T follicular helper cell (primary cell): ENCODE results near the gene FLNC.

Source experiments
- DNase-seq: peaks from one replicate; pipeline ENCODE4 v3.0.0-alpha.2; 2020; ENCODE audit warnings: low read depth

FLNC gene

DNA sequence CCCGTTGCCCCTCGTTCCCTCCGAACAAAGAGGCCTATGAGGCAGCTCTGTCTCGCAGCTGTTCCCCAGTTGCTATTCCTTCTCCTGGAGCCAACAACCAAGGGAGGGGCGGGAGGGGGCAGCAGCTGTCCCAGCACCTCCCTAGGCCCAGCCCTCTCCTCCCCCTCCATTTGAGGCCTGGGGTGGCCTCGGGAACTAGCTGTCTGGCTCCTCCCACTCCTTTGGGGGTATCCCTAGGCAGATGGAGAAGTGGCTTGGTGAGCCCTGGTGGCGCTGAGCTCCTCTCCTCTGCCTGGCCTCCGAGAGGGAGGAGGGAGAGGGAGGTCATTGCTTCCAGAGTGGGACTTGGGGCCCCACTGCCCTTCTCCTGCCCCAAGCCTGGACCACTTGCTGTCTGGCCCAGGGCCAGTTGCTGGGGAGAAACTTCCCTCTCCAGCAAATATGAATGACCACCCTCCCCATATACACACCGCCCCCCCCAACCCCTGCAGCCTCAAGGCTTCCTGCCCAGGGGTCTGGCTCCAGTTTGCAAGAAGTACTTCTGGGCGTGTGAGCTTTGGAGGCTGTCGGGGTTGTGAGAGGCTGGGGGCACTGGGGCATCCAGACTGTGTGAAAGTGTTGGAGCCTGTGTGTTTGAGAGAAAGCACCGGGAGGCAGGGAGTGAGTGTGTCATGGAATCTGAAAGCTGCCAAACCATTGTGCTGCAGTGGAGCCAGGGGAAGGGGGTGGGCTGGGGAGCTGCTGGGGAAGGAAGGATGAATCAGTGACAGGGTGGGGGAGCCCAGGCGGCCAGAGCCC lies 3.1 kb downstream of the FLNC start:
- DNase-seq = no peak

- DNase-seq = no peak
Measured at GRCh38 chr7:128833946-128834325, 3.7 kb downstream of the FLNC start.

DNA sequence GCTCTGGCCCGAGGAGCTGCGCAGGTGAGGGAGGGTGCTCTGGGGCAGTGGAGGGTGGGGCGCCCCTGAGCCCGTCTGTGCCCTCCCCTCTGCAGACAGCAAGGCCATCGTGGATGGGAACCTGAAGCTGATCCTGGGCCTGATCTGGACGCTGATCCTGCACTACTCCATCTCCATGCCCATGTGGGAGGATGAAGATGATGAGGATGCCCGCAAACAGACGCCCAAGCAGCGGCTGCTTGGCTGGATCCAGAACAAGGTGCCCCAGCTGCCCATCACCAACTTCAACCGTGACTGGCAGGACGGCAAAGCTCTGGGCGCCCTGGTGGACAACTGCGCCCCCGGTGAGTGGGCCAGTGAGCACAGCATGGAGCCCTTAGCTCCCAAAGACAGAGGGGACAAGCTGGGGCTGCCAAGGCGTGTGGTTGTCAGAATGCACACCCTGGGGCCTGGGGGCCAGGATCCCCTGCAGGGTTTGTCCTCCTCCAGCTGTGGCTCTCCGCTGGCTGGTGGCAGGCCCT lies 5.1 kb downstream of the FLNC start:
- no peak for DNase-seq

DNA sequence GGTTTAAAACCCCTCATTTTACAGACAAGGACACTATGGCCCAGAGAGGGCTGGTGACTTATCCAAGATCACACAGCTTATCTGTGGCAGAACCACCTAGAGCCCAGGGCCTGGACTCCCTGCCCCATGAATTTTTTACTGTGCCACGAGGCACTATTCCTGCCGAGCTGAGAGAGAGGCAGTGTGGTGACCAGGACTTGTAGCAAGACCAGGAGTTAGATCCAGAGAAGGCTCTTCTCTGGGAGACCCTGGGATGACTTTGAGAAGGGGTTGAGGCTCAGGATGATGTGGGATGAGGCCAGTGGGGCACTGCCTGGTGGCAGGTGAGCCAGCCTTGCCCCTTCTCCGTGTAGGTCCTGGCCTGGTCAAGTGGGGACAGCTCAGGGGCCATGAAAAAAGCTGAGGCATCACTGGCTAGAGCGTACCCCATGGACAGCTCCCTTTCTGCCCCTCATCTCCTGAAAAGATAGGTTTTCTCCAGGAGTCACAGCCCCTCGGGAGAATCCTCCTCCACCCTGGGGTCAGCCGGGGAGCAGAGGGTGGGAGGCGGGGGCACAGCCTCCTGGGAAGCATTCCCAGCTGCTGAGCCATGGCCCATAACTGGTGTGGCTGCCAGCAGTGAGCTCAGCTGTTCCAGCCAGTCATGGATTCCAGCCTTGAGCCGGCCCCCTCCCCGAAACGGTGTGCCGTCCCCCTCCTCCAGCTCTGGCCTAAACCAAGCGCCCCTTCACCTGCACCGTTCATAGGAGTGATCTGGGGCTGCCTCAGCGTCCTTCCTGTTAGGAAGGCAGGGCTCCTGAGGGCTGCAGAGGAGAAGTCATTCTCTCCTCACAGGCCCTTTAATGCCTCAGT lies 5.8 kb downstream of the FLNC start:
- DNase-seq = no peak

DNA sequence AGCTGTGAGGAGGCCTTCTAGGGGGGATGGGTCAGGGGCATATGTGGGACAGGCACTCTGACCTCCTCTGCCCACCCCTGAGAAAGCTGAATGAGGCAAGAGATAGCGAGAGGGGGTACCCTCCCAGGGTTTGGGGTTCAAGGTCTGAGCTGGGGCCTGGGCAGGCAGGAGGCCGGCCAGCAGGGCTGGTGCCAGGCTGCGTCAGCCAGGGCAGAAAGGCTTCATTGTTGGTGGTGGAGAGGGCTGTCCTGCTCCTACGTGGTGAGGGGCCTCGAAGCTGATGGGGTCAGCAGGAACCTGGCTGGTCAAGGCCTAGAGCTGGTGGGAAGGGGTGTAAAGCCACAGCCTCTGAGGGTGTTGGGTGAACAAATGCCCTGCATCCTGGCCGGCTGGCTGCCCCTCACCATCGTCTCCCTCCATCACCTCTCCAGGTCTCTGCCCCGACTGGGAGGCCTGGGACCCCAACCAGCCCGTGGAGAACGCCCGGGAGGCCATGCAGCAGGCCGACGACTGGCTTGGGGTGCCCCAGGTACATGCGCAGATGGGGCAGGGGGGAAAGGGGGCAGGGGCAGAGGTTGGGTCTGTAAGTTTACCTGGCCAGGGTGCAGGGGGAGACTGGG lies 6.6 kb downstream of the FLNC start:
- no peak for DNase-seq

DNA sequence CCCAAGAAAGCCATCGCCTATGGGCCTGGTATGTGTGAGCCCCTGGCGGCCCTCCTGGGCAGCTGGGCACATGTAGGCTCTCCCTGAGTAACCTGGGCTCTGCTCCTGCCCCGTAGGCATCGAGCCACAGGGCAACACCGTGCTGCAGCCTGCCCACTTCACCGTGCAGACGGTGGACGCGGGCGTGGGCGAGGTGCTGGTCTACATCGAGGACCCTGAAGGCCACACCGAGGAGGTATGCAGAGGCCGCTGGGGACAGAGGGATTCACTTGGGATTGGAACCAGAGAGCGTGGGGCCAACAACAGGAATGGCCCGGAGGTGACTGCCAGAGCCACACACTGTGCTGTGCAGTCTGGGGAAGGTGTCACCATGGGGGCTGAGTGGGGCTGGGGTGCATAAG lies 7.3 kb downstream of the FLNC start:
- no peak for DNase-seq

DNA sequence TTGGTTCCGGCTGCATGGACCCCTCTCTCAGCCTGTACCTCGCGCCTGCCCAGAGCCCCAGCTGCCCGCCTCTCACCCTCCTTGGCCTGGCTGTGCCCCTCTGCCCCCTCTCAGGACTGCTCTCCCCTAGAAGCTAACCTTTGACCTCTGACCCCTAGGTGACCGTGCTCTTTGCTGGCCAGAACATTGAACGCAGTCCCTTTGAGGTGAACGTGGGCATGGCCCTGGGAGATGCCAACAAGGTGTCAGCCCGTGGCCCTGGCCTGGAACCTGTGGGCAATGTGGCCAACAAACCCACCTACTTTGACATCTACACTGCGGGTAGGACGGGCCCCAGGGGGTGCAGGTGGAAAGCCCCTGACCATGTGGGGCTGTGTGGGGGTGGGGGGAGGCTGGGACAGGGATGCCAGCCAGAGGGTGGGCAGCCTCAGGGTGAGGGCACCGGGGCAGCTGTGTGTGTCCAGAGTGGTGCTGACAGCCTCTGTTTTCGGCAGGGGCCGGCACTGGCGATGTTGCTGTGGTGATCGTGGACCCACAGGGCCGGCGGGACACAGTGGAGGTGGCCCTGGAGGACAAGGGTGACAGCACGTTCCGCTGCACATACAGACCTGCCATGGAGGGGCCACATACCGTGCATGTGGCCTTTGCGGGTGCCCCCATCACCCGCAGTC lies 8.0 kb downstream of the FLNC start:
- DNase-seq = no peak

DNA sequence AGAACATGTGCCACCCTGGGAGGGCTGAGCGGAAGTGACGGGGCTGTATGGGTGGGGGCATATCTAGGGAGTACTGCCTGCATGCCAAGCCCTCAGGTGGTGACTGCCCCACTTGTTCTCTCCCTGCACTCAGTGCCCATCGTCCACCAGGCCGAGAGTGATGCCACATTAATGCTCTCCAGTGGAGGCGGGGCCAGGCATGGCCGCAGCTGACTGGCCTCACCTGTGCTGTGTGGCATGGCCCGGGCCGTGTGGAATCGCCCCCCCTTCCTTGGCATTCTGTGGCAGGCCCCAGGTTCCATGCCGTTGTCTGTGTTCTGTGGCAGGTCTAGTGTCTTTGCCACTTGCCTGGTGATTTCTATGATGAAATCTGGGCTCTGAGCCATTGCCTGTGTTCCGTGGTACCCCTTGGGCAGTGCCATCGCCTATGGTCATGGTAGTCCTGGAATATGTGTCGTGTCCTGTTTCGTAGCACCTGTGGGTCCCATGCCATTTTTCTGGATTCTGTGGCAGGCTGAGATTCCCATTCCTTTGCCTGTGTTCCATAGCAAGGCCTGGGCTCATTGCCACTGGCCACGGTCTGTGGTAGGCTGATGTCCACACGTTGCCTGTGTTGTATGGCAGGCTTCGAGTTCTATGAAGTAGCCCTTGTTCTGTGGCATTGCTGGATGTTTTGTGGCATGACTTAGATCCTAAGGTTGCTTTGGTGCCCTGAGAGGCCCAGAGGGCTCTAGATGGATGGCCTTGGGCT lies 8.9 kb downstream of the FLNC start:
- DNase-seq = no peak

DNA sequence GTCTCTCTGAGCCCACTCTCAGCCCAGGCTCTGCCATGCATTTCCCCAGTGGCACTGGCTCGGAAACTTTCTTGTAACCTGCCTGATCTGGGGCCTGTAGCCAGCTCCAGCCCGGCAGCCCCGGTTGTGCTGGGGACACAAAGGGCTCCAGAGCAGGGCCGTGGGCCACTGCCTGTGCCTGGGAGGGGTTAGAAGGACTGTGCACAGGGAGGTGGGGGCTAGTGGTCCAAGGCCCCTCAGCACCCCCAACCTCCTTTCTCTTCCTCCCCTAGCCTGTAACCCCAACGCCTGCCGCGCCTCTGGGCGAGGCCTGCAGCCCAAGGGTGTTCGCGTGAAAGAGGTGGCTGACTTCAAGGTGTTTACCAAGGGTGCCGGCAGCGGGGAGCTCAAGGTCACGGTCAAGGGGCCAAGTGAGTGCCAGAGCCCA lies 9.6 kb downstream of the FLNC start:
- DNase-seq = no peak

DNA sequence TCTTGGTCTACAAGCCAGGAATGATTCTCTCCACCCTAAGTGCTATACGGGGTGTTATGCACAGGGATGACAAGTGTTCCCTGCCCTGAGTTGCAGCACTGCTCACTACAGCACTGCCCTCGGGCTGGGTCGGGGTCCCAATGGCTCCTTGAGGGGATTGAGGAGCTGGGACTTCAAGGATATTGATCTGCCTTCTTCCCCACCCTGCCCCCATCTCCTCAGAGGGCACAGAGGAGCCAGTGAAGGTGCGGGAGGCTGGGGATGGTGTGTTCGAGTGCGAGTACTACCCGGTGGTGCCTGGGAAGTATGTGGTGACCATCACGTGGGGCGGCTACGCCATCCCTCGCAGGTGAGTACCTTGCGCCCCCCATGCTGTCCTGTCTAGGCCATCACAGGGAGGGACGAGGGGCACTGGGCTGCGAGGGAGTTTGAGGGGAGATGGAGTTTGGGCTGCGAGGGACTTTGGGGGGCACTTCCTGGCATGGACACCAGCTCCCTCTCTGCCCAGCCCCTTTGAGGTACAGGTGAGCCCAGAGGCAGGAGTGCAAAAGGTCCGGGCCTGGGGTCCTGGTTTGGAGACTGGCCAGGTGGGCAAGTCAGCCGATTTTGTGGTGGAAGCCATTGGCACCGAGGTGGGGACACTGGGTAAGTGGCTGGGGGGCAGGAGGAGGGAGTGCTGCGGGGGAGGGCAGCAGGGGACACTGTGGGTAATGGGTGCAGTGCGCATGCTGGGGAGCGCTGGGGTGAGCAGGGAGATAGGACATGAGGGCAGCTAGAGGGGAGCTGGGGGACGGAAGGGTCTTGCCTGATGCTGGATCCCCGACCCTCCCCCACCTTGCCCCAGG lies 10.3 kb downstream of the FLNC start:
- DNase-seq = no peak

GRCh38 chr7:128841171-128841690 lies 11.0 kb downstream of the FLNC start:
- peak; percentile 19 for DNase-seq

DNA sequence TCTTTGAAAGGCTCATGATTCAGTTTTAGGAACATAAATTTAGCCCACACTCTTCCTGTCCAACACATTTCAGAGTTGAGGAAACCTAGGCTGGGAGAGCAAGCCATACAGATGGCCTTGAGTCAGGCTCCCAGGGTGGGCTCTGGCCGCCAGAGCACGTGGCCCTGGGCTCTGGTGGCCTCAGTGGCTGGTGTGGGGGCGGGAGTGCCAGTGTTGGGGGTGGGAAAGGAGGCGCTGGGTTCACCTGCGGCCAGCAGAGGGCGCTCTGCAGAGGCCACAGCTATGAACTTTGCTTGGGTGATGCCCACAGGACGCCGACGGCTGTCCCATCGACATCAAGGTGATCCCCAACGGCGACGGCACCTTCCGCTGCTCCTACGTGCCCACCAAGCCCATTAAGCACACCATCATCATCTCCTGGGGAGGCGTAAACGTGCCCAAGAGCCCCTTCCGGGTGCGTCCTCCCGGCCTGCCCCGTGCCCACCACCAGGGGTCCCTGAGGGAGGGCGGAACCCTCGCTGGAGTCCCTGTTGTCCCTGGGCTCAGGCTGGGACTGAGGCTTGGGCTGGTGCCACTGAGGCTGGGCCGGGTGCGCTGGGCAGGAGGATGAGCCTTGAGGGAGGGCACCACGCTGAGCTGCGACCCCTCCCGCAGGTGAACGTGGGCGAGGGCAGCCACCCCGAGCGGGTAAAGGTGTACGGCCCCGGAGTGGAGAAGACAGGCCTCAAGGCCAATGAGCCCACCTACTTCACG lies 11.9 kb downstream of the FLNC start:
- peak; percentile 20 for DNase-seq

- no peak for DNase-seq
Measured at GRCh38 chr7:128842674-128843641, 12.8 kb downstream of the FLNC start.

DNA sequence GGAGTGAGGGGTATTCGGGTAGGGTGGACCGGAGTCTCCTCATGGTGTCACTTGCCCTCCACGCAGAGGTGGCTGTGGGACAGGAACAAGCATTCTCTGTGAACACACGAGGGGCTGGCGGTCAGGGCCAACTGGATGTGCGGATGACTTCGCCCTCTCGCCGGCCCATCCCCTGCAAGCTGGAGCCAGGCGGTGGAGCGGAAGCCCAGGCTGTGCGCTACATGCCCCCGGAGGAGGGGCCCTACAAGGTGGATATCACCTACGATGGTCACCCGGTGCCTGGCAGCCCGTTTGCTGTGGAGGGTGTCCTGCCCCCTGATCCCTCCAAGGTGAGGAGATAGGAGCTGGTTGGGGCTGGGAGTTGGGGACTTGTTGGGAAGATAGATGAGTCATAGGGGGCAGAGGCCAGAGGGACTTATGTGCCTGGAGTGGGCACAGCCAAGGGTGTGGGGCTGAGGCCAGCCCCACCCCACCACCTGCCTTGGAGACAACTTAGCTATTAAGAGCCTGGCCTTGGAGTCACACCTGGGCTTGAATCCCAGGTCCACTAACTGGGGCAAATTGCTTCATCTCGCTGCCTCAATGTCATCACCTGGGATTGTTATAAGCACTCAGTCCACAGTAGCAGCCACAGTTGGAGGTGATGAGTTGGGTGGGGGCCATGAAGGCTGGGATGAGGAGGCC lies 13.9 kb downstream of the FLNC start:
- no peak for DNase-seq

- DNase-seq = no peak
Measured at GRCh38 chr7:128844777-128845311, 14.6 kb downstream of the FLNC start.

DNA sequence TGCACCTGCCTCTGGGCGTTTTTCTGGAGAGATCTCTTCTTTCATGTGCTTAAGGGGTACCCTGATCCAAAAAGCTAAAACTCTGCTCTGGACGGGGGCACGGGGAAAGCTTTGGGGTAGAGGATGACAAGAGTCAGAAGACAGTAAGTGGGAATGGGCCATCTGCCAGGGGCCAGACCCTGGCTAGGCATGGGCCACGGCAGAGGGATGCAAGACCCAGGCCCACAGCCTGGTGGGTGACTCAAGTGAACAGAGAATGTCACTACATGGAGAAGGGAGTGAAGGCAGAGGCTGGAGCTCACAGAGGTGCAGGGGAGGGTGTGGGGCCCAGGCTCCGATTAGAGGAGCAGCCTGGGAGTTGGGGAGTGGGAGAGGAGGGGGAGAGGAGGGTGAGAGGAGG lies 15.3 kb downstream of the FLNC start:
- no peak for DNase-seq

DNA sequence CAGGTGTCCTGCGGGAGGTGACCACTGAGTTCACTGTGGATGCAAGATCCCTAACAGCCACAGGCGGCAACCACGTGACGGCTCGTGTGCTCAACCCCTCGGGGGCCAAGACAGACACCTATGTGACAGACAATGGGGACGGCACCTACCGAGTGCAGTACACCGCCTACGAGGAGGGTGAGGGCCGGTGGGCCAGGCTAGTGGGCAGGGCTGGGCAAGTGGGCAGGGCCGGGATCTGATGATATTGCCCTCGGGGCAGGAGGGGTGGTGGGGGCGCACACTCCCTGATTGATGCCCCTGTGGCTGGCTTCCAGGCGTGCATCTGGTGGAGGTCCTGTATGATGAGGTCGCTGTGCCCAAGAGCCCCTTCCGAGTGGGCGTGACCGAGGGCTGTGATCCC lies 15.8 kb downstream of the FLNC start:
- DNase-seq = no peak
